ENCODE measurements around the gene ARL10.

DNA sequence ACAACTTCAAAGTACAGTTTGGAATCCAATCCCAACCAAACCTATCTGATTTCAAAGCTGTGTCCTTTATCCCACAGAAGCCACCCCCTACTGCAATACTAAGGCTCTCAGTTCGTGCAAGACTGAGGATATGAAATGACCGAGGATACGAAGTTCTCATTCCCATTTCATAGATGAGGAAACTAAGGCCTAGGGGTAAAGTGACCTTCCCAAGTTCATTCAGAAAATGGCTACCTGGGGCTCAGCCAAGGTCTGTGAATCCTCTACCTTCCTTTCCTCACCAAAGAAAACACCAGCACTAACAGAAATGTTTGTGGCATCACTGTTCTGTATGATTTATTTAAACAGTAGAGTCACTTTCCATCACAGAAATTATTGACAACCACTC, 9.1 kb upstream of the ARL10 start:
- TF ChIP-seq CTCF (IDR thresholded peaks at IDR 0.05) (no peak), POLR2A (IDR thresholded peaks at IDR 0.05) (no peak), POLR2AphosphoS5 (IDR thresholded peaks at IDR 0.05) (no peak), EP300 (IDR thresholded peaks at IDR 0.05; ENCODE audit: low read depth) (no peak)
